SU-DHL-6 (cell line): ENCODE data around the gene POLA2.
"Not testable (repeated sequence)": the region's sequence is repeated elsewhere in the genome, so short reads cannot be mapped to it uniquely, and the experiment has no call there.

Experiments used
- H2AFZ ChIP-seq: fragments of 200-600 bp; sonication (generic); 2 replicates; pipeline ENCODE4 v1.6.1; 2014; ENCODE audit warnings: low read depth, mild to moderate bottlenecking, moderate library complexity, mixed read lengths, antibody characterized with exemption, low read length; ENCODE audit not compliant: severe bottlenecking
- H3F3A ChIP-seq: fragments of 200-600 bp; shearing (Covaris generic); 2 replicates; pipeline ENCODE4 v1.6.0; 2016; ENCODE audit warnings: antibody characterized with exemption, mild to moderate bottlenecking; ENCODE audit not compliant: insufficient read depth
- H3K27ac ChIP-seq: fragments of 200-600 bp; sonication (generic); 2 replicates; pipeline ENCODE4 v1.5.1; 2016; ENCODE audit warnings: low read depth, mild to moderate bottlenecking, low read length, moderate library complexity, mixed read lengths
- H3K27me3 ChIP-seq: fragments of 200-600 bp; sonication (generic), shearing (Covaris generic); 2 replicates; pipeline ENCODE4 v1.6.0; 2014; ENCODE audit warnings: mild to moderate bottlenecking, low read length
- H3K36me3 ChIP-seq: fragments of 200-600 bp; sonication (generic); 2 replicates; pipeline ENCODE4 v1.6.1; 2014; ENCODE audit warnings: mild to moderate bottlenecking, low read length, mixed read lengths
- H3K4me2 ChIP-seq: fragments of 300-600, 200-600 bp; shearing (Covaris generic), sonication (generic); 2 replicates; pipeline ENCODE4 v1.6.0; 2014; ENCODE audit warnings: low read length, low read depth, mild to moderate bottlenecking; ENCODE audit not compliant: poor library complexity, severe bottlenecking
- H3K4me3 ChIP-seq: fragments of 200-600 bp; sonication (generic); 2 replicates; pipeline ENCODE4 v1.5.1; 2014; ENCODE audit warnings: antibody characterized with exemption, low read length, mild to moderate bottlenecking, mixed read lengths; ENCODE audit not compliant: insufficient read depth, poor library complexity, severe bottlenecking
- H3K79me2 ChIP-seq: fragments of 200-600 bp; sonication (generic); 2 replicates; pipeline ENCODE4 v1.6.1; 2014; ENCODE audit warnings: mild to moderate bottlenecking, low read length, moderate library complexity; ENCODE audit not compliant: insufficient read depth
- H3K9ac ChIP-seq: fragments of 200-600 bp; sonication (generic); 2 replicates; pipeline ENCODE4 v1.7.0; 2014; ENCODE audit warnings: mild to moderate bottlenecking, low read length
- H3K9me2 ChIP-seq: fragments of 200-600 bp; sonication (generic); replicated peaks from 2 replicates; pipeline ENCODE4 v1.6.1; 2014; ENCODE audit warnings: low read length; ENCODE audit not compliant: insufficient read depth
- H3K9me3 ChIP-seq: fragments of 200-600 bp; sonication (generic); 2 replicates; pipeline ENCODE4 v1.6.1; 2014; ENCODE audit warnings: low read length, mixed read lengths; ENCODE audit not compliant: insufficient read depth
- H4K20me1 ChIP-seq: fragments of 200-600 bp; sonication (generic); 2 replicates; pipeline ENCODE4 v1.6.1; 2014; ENCODE audit warnings: low read depth, mild to moderate bottlenecking, antibody characterized with exemption, low read length, moderate library complexity, mixed read lengths
- CTCF ChIP-seq: fragments of 200-600 bp; sonication (generic); IDR thresholded peaks from one replicate; pipeline ENCODE4 v1.5.1; 2017; ENCODE audit warnings: antibody characterized with exemption, mild to moderate bottlenecking, low read length, moderate library complexity; ENCODE audit not compliant: insufficient read depth, poor library complexity, severe bottlenecking
- EZH2phosphoT487 ChIP-seq: fragments of 200-600 bp; sonication (generic), shearing (Covaris generic); conservative IDR thresholded peaks from 2 replicates; pipeline ENCODE4 v1.6.1; 2018; ENCODE audit warnings: mild to moderate bottlenecking, antibody characterized with exemption, low read length, moderate library complexity, mixed read lengths

The POLA2 gene

DNA sequence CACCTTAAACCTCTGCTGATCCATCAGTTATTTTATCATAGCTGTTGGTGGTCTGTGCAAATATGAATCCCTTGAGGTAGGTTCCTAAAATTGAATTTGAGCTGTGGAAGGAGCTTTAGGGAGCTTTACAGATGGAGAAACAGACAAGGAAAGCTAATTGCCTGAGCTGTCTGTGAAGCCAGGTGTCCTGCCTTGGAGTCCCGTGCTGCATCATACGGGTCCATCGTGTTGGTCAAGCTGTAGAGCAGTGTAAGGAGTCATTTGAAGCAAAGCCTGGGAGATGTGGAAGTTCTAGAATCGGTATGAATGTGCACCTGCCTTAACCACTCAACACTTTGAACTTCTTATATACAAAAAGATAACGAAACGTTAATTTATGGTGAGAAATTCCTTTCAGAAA, 1.0 kb downstream of the POLA2 start:
- peak overlapping the region; percentile 75 for H3K27ac ChIP-seq
- peaks cover 55% of the 10 kb centered on the region for H3K79me2 ChIP-seq
- TF ChIP-seq CTCF, result no peak
- TF ChIP-seq EZH2phosphoT487, result no peak

DNA sequence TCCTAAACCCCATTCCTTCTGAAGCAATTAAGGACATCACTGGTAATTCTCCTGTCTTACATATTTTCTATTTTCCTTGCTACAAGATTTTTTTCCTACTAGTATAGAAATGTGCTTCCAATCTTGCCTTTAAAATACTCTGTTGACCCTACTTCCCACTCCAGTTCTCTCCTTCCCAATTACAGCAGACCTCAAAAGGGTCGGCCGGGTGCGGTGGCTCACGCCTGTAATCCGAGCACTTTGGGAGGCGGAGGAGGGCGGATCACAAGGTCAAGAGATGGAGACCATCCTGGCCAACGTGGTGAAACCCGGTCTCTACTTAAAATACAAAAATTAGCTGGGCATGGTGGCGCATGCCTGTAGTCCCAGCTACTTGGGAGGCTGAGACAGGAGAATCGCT, 3.0 kb downstream of the POLA2 start:
- H3K9me3 ChIP-seq, H2AFZ ChIP-seq, H3K27me3 ChIP-seq, H3F3A ChIP-seq, H3K27ac ChIP-seq, H3K9ac ChIP-seq, H4K20me1 ChIP-seq, H3K4me3 ChIP-seq, H3K9me2 ChIP-seq: not testable (repeated sequence)
- Histone ChIP-seq H3K4me2 (peak overlapping the region; percentile 16), H3K79me2 (peaks cover 55% of the 10 kb centered on the region), H3K36me3 (peaks cover 15% of the 10 kb centered on the region; the same call in 1 of the 2 replicates)

More for the DNA sequence above, 1.0 kb downstream of the POLA2 start:
- no peaks in the 10 kb centered on the region for H3K27me3 ChIP-seq
- no peaks in the 10 kb centered on the region for H3K9me2 ChIP-seq
- peak overlapping the region; percentile 97 for H3K9ac ChIP-seq
- H4K20me1 ChIP-seq, result no peaks in the 10 kb centered on the region; the same call in 1 of the 2 replicates
- no peaks in the 10 kb centered on the region for H3K9me3 ChIP-seq
- peaks cover 9% of the 10 kb centered on the region; the same call in 1 of the 2 replicates for H3F3A ChIP-seq
- peak overlapping the region; percentile 98 for H3K4me2 ChIP-seq
- no peak overlapping the region for H2AFZ ChIP-seq
- peak overlapping the region; percentile 79 for H3K4me3 ChIP-seq
- H3K36me3 ChIP-seq, result peaks cover 9% of the 10 kb centered on the region; the same call in 1 of the 2 replicates

- no peaks in the 10 kb centered on the region; the same call in 1 of the 2 replicates for H4K20me1 ChIP-seq
- no peak overlapping the region for H3K4me2 ChIP-seq
Observed at GRCh38 chr11:65266210-65266609, 4.4 kb downstream of the POLA2 start.

More at GRCh38 chr11:65266210-65266609, 4.4 kb downstream of the POLA2 start:
- H3F3A ChIP-seq, result no peaks in the 10 kb centered on the region
- H2AFZ ChIP-seq, result no peak overlapping the region
- no peak overlapping the region for H3K4me3 ChIP-seq
- peaks cover 18% of the 10 kb centered on the region; the same call in 1 of the 2 replicates for H3K36me3 ChIP-seq
- no peak overlapping the region for H3K27ac ChIP-seq
- peaks cover 55% of the 10 kb centered on the region for H3K79me2 ChIP-seq
- no peak overlapping the region for H3K9ac ChIP-seq
- no peaks in the 10 kb centered on the region for H3K9me3 ChIP-seq
- H3K27me3 ChIP-seq, result no peaks in the 10 kb centered on the region
- H3K9me2 ChIP-seq, result no peaks in the 10 kb centered on the region
- TF ChIP-seq CTCF (peak; percentile 32), EZH2phosphoT487 (no peak)
